ENCODE data around the gene CNOT8. TPM values are rescaled to one million over a fixed set of nuclear protein-coding genes. Genes with fewer than 3 reads are reported as not detected.
"Not testable (repeated sequence)": the region's sequence is repeated elsewhere in the genome, so short reads cannot be mapped to it uniquely, and the experiment has no call there.

CNOT8 gene
- total and polyA plus RNA-seq, 7 donors: 14.2 to 33.9 (median 17.0) TPM

- DNase-seq (no peak), ATAC-seq (no peak)
- H3K4me1 ChIP-seq: no peaks in the 10 kb centered on the region
- TF ChIP-seq, protein P1, sequence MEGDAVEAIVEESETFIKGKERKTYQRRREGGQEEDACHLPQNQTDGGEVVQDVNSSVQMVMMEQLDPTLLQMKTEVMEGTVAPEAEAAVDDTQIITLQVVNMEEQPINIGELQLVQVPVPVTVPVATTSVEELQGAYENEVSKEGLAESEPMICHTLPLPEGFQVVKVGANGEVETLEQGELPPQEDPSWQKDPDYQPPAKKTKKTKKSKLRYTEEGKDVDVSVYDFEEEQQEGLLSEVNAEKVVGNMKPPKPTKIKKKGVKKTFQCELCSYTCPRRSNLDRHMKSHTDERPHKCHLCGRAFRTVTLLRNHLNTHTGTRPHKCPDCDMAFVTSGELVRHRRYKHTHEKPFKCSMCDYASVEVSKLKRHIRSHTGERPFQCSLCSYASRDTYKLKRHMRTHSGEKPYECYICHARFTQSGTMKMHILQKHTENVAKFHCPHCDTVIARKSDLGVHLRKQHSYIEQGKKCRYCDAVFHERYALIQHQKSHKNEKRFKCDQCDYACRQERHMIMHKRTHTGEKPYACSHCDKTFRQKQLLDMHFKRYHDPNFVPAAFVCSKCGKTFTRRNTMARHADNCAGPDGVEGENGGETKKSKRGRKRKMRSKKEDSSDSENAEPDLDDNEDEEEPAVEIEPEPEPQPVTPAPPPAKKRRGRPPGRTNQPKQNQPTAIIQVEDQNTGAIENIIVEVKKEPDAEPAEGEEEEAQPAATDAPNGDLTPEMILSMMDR (IDR thresholded peaks at IDR 0.05): no peak
- peaks cover 15 to 100% of the 10 kb centered on the region in 2 donors for H3K36me3 ChIP-seq (ENCODE audit: insufficient read depth in 1 of 2, low read depth in 1 of 2)
- no peaks in the 10 kb centered on the region for H3K9me3 ChIP-seq
- no peak overlapping the region for H3K27ac ChIP-seq
- no peak overlapping the region for H3K4me3 ChIP-seq
- 69 to 89% (median 70%) methylated on average over 2 of the region's 2 CpGs for WGBS, 3 donors
- intact Hi-C loops (cut with DNase I): no loop called here
- no peaks in the 10 kb centered on the region for H3K27me3 ChIP-seq (ENCODE audit: insufficient read depth in 3 of 3, low read length in 2 of 3)
Observed at GRCh38 chr5:154901276-154901675, 42.8 kb downstream of the CNOT8 start.

- intact Hi-C loops (cut with DNase I): no loop called here
- Histone ChIP-seq H3K27ac (no peak overlapping the region), H3K27me3 (ENCODE audit: insufficient read depth in 3 of 3, low read length in 2 of 3) (no peaks in the 10 kb centered on the region), H3K36me3 (ENCODE audit: insufficient read depth in 1 of 2, low read depth in 1 of 2) (peaks cover 12 to 100% of the 10 kb centered on the region in 2 donors), H3K4me1 (no peaks in the 10 kb centered on the region), H3K4me3 (no peak overlapping the region), H3K9me3 (no peaks in the 10 kb centered on the region)
- WGBS, 3 donors: 90 to 97% (median 95%) methylated on average over 6 of the region's 6 CpGs
- ATAC-seq (no peak), DNase-seq (no peak)
- TF ChIP-seq, protein P1 (IDR thresholded peaks at IDR 0.05): no peak
Observed at GRCh38 chr5:154901913-154902312, 43.5 kb downstream of the CNOT8 start.

DNA sequence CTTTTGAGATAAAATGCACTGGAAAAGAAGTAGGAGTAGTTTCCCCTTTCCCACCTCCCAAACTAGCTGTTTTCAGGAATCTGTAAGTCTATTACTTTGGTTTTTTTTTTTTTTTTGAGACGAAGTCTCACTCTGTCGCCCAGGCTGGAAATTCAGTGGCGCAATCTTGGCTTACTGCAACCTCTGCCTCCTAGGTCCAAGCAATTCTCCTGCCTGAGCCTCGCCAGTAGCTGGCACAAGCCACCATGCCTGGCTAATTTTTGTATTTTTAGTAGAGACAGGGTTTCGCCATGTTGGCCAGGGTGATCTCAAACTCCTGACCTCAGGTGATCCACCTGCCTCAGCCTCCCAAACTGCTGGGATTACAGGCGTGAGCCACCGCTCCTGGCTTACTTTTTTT lies 47.2 kb downstream of the CNOT8 start:
- H3K36me3 ChIP-seq (ENCODE audit: insufficient read depth in 1 of 2, low read depth in 1 of 2): peaks cover 12 to 100% of the 10 kb centered on the region in 2 donors
- DNase-seq; H3K27me3 ChIP-seq (ENCODE audit: insufficient read depth in 3 of 3, low read length in 2 of 3); intact Hi-C loops (cut with DNase I); H3K4me1 ChIP-seq; H3K9me3 ChIP-seq; H3K4me3 ChIP-seq; H3K27ac ChIP-seq; ATAC-seq: not testable (repeated sequence)
- 57 to 86% (median 70%) methylated on average over 7 of the region's 7 CpGs for WGBS, 3 donors

GRCh38 chr5:154916874-154917273 lies 58.4 kb downstream of the CNOT8 start:
- ATAC-seq: no peak
- no peak for DNase-seq
- Histone ChIP-seq H3K27ac (no peak overlapping the region), H3K27me3 (ENCODE audit: insufficient read depth in 3 of 3, low read length in 2 of 3) (no peaks in the 10 kb centered on the region), H3K36me3 (ENCODE audit: insufficient read depth in 1 of 2, low read depth in 1 of 2) (peaks cover 15 to 99% of the 10 kb centered on the region in 2 donors), H3K4me3 (no peak overlapping the region), H3K4me1 (no peaks in the 10 kb centered on the region), H3K9me3 (no peaks in the 10 kb centered on the region)
- TF ChIP-seq, protein P1 (IDR thresholded peaks at IDR 0.05): no peak
- intact Hi-C loops (cut with DNase I): no loop called here
- 72 to 85% (median 76%) methylated on average over 3 of the region's 3 CpGs for WGBS, 3 donors

GRCh38 chr5:154917757-154918156 lies 59.3 kb downstream of the CNOT8 start:
- intact Hi-C loops (cut with DNase I): no loop called here
- Histone ChIP-seq H3K36me3 (ENCODE audit: insufficient read depth in 1 of 2, low read depth in 1 of 2) (peaks cover 10 to 98% of the 10 kb centered on the region in 2 donors), H3K27ac (no peak overlapping the region), H3K4me1 (no peaks in the 10 kb centered on the region), H3K27me3 (ENCODE audit: insufficient read depth in 3 of 3, low read length in 2 of 3) (no peaks in the 10 kb centered on the region), H3K4me3 (no peak overlapping the region), H3K9me3 (no peaks in the 10 kb centered on the region)
- ATAC-seq (no peak), DNase-seq (no peak)
- TF ChIP-seq, protein P1 (IDR thresholded peaks at IDR 0.05): no peak
- 86% methylated on average over 4 of the region's 4 CpGs for WGBS, 3 donors
